Stimulated activated CD4-positive, alpha-beta T cell treated with anti-CD3 and anti-CD28 coated beads, TNF-alpha, amount 100 ng/mL, for 1 hour (primary cell): ENCODE data around the gene GTPBP3.
A peak's percentile ranks its signal among the peaks of the same experiment; 100 is the strongest.

Experiments used
- DNase-seq, 3 donors: peaks; one replicate each; pipeline ENCODE4 v3.0.0-alpha.2; 2020; ENCODE audit warnings: low read depth in 3 of 3, low spot score in 1 of 3

Gene GTPBP3

DNA sequence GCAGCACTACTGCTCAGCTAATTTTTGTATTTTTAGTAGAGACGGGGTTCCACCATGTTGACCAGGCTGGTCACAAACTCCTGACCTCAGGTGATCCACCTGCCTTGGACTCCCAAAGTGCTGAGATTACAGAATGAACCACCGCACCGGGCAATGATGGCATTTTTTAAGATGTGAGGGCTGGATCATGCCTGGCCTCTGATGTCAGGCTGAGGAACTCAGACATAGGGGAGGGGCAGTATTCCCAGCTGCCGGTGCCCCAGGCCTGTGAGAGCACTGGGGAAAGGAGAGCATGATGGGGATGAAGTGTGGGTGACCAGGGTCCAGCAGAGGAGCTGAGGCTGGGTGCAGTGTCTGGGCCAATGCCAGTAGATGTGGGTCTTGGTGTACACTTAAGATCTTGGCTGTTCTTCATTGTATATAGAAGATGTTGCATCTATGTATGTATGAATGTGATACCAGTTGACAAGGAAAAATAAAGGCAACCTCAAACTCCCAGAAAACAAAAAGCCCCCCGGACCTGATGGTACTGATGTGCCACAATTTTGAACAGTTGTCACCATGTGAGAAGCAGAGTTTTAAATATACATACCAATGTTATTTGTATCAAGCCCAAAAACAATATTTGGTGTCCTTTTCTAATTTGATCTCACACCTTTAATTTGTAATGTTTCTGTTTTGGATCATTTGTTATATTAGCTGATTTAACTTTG, 43.2 kb downstream of the GTPBP3 start:
- DNase-seq, result no peak

DNA sequence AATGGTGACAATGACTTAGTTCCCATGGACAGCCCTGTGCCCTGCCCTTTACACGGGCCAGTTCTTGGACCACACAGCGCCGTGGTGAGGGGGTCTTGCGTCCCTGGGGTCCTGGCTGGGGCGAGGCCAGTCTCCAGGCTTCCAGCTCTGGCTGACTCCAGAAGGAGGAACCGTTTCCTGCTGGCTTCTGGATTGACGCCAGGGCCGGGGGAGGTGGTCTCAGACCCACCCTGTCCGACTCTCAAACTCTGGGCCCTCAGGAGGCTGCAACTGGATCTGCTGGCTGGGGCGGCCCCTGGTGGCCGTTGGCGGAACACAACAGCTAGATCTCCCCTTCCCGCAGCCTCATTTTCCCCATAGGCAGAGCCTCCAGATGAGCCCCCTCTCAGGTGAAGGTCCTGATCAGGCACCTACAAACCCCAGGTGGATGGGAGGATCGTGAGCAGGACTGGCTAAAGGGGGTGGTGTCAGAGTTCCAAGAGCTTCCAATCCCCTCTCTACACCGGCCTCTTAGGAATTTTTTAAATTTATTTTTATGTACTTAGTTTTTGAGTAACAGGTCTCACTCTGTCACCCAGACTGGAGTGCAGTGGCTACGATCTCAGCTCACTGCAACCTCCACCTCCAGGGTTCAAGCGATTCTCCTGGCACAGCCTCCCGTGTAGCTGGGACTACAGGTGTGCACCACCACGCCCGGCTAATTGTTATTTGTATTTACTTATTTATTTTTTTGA, 48.7 kb downstream of the GTPBP3 start:
- DNase-seq, result peak in 1 of 3 donors; percentile 55

DNA sequence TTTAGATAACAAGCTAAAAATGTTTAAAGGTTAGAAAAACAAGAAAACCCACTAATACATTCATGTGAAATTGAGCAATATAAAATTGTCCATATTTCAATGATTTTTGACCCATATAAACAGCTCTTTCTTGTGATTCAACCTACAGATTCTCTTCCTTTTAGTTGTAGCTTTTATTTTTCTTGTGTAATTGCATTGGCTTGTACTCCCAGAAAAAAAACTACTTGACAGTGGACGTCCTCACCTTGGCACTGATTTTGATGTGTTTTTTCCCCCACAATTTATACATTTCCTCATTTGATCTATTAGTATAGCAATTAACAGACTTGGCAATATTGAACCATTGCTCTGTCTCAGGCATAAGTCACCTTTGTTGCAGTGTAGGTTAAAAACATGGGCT, 51.9 kb downstream of the GTPBP3 start:
- no peak for DNase-seq

DNA sequence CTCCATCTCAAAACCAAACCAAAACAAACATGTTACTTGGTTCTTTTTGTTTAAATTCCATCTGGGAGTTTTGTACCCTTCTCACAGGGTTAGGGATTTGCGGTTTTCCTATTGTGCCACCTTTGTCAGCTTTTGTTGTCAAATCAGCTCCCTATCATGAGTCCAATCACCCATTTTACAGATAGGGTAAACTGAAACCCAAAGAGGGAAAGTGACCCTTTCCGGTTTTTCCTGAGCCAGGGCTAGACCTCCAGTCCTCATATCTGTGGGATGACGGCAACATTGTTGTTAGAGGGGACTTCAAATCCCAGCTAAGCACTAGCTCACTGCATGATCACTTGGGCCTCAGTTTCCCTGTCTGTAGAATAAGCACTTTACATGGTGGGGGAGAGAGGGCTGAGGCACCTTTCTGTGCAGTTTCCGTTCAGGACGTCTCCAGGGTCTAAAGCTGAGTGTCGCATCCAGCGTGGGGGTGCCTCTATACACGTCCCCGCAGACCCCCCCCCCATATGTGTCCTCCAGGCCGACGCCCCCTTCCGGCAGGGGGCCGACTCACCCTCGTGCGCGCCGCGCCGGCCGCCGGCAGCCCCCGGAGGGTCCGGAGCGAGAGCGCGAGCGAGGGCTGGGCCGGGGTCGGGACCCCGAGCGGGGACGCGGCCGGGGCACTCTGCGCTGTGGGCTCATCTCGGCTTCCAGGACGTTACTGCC, 52.8 kb downstream of the GTPBP3 start:
- no peak for DNase-seq

DNA sequence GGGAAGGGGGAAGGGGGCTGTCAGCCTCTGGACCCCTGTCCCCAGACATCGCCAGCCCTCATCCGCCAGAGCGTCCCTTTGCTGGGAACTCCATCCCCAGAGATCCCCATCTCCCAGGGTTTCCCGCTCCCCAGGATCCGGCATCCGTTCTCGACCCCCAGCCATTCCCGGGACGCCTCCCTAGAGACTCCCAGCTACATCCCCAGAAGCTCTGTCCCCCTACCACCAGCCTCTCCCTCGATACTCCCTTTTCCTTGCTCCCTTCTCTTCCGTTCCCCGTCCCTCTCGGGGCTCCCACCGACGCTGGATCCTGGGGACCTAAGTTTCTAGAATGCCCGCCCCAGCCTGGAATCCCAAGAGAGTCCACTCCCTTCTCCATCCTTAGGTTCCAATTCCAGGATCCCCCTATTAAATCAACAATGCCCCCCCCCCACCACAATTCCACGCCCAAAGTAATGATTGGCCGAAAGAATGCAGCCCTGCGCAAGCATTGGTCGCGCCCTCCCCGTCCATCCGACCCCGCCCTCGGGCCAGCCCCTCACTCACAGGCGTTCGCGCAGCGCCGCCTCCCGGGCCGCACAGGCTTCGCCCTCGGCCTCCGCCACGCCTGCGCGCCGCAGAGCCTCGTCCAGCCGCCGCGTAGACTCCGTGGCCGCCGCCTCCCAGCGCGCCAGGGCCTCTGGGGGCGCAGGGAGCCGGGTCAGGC, 53.5 kb downstream of the GTPBP3 start:
- DNase-seq, result peak; percentile 65 to 86 (median 74)

DNA sequence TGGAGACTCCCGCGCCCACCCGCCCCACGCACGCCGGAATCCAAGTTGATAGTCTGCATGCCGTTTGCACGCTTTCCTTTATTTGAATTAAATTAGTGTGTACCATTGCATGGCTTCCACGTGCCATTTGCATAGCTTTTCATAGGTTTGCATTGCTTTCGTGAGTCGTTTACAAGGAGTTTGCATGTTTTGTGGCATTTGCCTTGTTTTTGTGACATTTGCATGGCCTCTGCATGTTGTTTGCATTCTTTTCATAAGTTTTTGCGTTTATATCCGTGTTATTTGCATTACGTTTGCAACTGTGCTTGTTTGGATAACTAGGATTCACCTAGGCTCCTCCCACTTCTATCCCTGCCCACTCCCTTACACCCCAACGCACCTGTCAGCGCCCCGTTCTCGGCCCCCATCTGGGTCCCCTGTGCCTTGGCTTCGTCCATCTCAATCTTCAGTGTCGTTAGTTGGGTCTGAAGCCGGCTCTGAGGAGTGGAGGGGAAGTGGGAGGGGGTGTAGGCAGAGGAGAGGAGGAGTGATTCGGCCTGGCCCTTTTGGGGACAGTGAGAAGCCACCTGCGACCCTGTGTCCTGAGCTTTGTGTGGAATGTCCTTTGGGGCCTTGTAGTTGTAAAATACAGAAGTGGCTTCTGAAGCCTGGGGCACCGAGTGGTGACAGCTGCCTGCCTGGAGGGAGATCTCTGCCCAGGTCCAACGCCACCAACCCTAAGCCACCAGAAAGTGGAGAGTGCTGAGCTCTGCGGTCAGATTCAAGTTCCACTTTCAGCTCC, 54.2 kb downstream of the GTPBP3 start:
- no peak for DNase-seq
